GM12872 (cell line): ENCODE results near the gene ZBED2.

ENCODE experiments used
- TF ChIP-seq, protein P1 (sequence below): IDR thresholded peaks from 3 replicates; pipeline ENCODE4 v1.5.1; 2011; ENCODE audit warnings: low read depth, mild to moderate bottlenecking, low read length, moderate library complexity; ENCODE audit not compliant: insufficient read depth

Gene ZBED2

DNA sequence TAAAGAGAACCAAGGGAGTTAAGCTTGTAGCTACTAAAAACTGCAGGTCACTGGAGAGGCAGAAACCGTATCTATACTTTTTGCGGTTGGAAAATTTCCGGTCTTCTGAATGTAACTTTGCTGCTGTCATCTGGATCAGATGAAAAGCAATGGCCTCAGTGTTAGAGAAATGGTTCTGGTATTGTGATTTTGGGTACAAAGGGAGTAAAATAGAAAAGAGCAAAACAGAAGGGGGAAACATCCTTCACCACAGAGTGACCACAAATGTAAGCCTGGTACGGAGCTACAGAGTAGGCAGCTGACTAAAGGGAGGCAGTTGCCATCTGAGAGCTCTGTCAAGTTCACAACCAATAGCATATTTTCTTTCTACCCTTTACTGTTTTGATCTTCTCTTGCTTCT, 47.5 kb downstream of the ZBED2 start:
- TF ChIP-seq, protein P1, sequence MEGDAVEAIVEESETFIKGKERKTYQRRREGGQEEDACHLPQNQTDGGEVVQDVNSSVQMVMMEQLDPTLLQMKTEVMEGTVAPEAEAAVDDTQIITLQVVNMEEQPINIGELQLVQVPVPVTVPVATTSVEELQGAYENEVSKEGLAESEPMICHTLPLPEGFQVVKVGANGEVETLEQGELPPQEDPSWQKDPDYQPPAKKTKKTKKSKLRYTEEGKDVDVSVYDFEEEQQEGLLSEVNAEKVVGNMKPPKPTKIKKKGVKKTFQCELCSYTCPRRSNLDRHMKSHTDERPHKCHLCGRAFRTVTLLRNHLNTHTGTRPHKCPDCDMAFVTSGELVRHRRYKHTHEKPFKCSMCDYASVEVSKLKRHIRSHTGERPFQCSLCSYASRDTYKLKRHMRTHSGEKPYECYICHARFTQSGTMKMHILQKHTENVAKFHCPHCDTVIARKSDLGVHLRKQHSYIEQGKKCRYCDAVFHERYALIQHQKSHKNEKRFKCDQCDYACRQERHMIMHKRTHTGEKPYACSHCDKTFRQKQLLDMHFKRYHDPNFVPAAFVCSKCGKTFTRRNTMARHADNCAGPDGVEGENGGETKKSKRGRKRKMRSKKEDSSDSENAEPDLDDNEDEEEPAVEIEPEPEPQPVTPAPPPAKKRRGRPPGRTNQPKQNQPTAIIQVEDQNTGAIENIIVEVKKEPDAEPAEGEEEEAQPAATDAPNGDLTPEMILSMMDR: no peak

DNA sequence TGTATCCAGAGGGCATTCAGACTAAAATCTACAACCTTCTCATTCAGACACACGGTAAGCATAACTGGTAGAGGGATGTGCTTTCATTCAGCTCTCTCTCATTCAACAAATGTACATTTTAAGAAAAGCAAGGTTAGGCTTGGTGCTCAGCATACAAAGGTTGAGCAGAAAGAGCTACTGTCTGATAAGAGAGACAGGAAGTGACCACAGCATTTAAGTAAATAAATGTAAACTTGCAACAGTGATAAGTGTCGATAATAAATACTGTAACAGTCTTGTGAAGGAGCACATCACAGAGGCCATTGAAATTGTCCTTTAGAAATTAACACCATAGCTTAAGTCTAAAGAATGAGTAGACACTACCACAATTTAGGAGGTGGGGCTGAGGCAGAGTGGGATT, 49.8 kb downstream of the ZBED2 start:
- TF ChIP-seq, protein P1: no peak
